ENCODE results near the gene LUM.
A peak's percentile ranks its signal among the peaks of the same experiment; 100 is the strongest.

LUM gene, protein sequence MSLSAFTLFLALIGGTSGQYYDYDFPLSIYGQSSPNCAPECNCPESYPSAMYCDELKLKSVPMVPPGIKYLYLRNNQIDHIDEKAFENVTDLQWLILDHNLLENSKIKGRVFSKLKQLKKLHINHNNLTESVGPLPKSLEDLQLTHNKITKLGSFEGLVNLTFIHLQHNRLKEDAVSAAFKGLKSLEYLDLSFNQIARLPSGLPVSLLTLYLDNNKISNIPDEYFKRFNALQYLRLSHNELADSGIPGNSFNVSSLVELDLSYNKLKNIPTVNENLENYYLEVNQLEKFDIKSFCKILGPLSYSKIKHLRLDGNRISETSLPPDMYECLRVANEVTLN

DNA sequence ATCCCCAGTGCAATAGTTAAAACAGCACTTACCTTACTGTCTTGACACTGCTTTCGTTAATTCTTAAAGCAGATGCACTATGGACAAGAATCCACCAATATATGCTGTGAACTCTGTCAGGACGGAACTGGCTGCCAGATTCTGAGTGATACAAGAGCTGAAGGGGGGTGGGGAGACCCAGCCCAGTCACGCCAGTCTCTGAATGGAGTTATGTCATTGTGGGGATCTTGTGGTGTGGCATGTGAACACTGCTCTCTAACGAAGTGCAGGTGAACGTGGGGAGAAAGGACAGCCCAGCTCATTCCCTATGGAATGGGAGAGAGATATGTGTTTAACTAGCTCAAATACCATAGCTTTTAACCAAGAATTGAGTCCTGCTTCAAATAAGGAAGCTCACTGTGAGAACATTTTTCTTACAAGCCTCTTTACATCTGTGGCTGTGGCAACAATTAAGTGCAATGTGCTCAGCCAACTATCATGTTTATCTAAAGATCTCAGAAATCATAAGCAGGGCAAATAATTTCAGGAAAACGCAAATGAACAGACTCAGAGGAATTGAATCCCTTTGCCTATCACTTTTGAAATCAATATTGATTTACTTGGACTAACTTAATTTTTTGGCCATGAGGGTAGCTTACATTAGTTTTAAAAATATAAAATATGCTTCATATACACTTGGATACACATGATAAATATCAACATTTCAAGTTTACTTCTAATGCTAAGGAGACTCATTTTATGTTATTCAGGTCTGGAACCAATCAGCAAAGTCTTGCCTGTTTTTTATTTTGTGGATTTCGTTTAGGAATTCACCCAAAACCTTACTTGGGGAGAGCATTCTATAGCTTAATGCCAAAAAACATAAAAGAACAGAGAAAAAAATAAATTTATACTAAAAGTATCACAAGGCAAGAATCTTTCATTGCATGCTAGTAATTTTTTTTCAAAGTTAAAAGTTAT is at the start of gene LUM:
Gene LUM, minus strand, starts transcription at position 129 of the 960 bp plus-strand sequence. CDS start 2,515 bp downstream, outside the sequence.
- TF ChIP-seq, protein P1, sequence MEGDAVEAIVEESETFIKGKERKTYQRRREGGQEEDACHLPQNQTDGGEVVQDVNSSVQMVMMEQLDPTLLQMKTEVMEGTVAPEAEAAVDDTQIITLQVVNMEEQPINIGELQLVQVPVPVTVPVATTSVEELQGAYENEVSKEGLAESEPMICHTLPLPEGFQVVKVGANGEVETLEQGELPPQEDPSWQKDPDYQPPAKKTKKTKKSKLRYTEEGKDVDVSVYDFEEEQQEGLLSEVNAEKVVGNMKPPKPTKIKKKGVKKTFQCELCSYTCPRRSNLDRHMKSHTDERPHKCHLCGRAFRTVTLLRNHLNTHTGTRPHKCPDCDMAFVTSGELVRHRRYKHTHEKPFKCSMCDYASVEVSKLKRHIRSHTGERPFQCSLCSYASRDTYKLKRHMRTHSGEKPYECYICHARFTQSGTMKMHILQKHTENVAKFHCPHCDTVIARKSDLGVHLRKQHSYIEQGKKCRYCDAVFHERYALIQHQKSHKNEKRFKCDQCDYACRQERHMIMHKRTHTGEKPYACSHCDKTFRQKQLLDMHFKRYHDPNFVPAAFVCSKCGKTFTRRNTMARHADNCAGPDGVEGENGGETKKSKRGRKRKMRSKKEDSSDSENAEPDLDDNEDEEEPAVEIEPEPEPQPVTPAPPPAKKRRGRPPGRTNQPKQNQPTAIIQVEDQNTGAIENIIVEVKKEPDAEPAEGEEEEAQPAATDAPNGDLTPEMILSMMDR (conservative IDR thresholded peaks at IDR 0.05; ENCODE audit: low read depth) = no peak
- no peak within 1 kb of the TSS for H3K27ac ChIP-seq
- ChIA-PET POLR2A (ENCODE audit: low non-redundant PET) (no interaction called here), CTCF (no interaction called here)
- no peak for DNase-seq (ENCODE audit: low spot score)

DNA sequence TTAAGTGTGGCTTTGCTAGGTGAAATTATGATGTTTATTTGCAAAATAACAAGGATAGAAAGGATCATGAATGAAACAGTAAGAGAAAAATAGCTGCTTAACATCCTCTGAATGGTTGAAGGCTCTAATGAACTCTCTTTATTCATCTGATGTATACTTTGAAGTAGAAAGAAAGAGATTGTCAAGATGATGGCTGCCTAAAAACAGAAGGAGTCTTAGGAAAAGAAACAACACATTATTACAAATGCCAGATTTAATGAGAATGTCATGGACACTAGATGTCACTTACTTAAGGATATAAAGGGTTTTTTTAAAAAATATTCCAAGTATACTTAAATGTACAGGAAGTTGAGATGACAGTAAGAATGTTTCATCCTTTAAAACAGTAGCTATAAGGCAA is 49.7 kb upstream of the LUM start:
- H3K27ac ChIP-seq = no peak overlapping the region
- DNase-seq (ENCODE audit: low spot score) = no peak
- CTCF ChIA-PET = interaction anchor here (0.7 kb wide), 1 partner anchor 8 kb away, joined by 4 read pairs; no protein-coding TSS in a partner anchor
- POLR2A ChIA-PET (ENCODE audit: low non-redundant PET) = no interaction called here
- TF ChIP-seq, protein P1 (conservative IDR thresholded peaks at IDR 0.05; ENCODE audit: low read depth) = no peak

DNA sequence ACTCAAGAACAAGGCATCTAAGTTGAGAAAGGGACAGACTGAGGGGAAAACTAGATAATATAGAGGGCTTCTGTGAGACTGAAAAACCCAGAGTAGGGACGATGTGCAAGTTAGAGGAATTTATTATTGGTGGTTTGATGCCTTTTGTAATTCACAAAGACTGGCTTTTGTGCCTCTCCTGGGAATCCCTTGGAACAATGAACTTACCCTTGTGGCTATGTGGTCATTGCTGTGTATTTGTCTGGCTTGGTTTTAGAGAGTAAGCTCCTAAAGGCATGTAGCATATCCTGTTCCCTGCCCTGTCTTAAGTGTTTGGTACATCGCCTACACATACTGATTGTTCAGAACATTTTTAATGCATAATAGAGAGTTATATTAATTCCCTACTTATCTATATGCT is 44.7 kb upstream of the LUM start:
- H3K27ac ChIP-seq = no peak overlapping the region
- ChIA-PET CTCF (no interaction called here), POLR2A (ENCODE audit: low non-redundant PET) (no interaction called here)
- TF ChIP-seq, protein P1 (conservative IDR thresholded peaks at IDR 0.05; ENCODE audit: low read depth) = no peak
- DNase-seq (ENCODE audit: low spot score) = no peak

DNA sequence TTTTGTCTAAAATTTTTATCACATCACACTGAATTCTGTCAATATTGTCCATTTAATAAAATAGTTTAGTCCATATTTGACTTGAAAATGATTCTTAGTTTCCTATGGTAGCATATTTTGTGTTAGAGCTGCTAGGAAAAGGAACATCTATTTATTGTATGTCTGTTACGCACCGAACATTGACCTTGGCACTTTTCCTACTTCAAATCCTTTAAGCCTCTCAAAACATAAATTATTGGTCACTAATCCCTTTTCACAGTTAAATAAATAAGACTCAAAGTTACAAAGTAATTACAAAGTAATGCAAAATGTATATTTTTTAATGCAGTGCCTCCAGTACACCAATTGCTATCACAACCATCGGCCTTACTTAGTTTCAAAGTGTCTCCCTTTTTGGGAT is 42.8 kb upstream of the LUM start:
- TF ChIP-seq, protein P1 (conservative IDR thresholded peaks at IDR 0.05; ENCODE audit: low read depth) = no peak
- POLR2A ChIA-PET (ENCODE audit: low non-redundant PET) = no interaction called here
- no peak for DNase-seq (ENCODE audit: low spot score)
- H3K27ac ChIP-seq = no peak overlapping the region
- CTCF ChIA-PET = no interaction called here

DNA sequence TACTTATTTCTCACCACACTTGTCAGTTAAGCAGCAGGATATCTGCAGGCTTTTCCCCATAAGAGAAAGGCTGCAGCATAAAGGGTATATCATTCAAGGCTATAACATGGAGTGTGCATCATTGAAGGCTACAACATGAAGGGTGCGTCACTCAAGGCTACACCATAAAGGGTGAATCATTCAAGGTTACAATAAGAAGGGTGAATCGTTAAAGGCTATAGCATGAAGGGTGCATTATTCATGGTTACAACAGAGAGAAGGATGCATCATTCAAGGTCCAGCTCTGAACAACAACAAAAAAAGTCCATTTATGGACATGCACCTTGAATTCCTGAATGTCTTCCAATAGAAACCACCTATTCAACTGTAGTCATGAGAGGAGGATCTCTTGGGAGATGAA is 32.8 kb upstream of the LUM start:
- DNase-seq (ENCODE audit: low spot score) = peak; percentile 27
- POLR2A ChIA-PET (ENCODE audit: low non-redundant PET) = no interaction called here
- CTCF ChIA-PET = no interaction called here
- H3K27ac ChIP-seq = no peak overlapping the region
- TF ChIP-seq, protein P1 (conservative IDR thresholded peaks at IDR 0.05; ENCODE audit: low read depth) = no peak

DNA sequence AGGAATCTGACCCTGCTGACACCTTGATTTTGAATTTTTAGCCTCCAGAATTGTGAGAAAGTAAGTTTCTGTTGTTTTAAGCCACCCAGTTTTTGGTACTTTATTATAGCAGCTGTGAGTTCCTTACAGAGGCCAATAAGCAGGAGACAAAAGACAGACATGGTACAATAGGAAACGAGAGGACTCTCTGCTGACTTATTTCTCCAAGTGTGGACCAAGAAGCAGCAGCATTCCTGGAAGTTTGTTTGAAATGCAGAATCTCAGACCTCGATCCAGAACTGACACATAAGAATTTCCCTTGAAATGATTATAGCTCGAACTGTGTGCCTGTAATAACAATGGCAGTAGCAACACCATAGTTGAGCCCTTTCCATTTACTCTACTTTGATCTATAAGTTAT is 31.9 kb upstream of the LUM start:
- TF ChIP-seq, protein P1 (conservative IDR thresholded peaks at IDR 0.05; ENCODE audit: low read depth) = no peak
- ChIA-PET CTCF (interaction anchor here (0.7 kb wide), 1 partner anchor 112 kb away, joined by 3 read pairs; no protein-coding TSS in a partner anchor), POLR2A (ENCODE audit: low non-redundant PET) (no interaction called here)
- H3K27ac ChIP-seq = no peak overlapping the region
- no peak for DNase-seq (ENCODE audit: low spot score)

Measured in RWPE1 (cell line).